Right forelimb (tissue), 1 donor: ENCODE results near the gene EPB42.
"Not testable (repeated sequence)": the region's sequence is repeated elsewhere in the genome, so short reads cannot be mapped to it uniquely, and the experiment has no call there.

Experiments
- DNase-seq: peaks from one replicate; pipeline ENCODE4 v3.0.0-alpha.2; 2018

EPB42 gene

DNA sequence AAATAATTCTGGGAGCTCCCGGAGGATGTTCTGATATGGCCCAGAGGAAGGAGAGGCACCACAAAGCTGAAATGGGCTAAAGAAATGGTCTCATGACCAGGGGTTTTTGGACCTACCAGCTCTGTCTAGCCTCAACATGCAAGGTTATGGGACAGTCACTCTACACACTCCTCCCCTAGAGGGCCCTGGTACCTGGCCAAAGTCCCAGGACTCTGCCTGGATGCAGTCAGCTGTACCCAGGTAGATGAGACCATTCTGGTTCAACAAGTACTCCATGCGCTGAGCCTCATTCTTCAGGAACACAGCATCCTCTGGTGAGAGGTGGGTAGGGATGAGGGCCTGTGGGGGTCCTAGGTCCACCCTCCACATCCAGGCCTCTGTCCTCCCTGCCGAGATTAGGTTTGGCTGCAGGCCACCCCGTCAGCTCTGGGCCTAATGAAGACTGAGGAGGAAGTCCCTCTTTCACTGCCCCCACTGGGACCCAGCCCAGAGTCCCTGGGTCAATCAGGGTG, 9.5 kb downstream of the EPB42 start:
- no peak for DNase-seq

DNA sequence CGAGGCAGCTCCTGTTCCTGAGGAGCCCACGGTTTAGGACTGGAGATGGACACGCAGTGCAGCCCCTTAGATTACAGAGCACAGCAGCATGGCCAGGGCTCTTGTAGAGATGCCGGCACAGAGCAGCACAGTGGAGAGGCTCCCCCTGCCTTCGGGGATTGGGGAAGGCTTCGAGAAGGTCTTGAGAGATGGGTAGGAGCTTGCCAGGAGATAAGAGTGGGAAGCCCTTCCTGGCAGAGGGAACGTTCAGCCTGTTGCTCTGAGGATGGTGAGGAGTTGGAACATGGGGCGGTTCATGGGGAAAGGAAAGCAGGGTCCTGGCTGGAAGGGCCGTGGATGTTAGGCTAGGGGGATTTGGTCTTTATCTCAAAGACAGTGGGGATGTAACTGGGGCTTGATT, 10.0 kb downstream of the EPB42 start:
- no peak for DNase-seq

DNA sequence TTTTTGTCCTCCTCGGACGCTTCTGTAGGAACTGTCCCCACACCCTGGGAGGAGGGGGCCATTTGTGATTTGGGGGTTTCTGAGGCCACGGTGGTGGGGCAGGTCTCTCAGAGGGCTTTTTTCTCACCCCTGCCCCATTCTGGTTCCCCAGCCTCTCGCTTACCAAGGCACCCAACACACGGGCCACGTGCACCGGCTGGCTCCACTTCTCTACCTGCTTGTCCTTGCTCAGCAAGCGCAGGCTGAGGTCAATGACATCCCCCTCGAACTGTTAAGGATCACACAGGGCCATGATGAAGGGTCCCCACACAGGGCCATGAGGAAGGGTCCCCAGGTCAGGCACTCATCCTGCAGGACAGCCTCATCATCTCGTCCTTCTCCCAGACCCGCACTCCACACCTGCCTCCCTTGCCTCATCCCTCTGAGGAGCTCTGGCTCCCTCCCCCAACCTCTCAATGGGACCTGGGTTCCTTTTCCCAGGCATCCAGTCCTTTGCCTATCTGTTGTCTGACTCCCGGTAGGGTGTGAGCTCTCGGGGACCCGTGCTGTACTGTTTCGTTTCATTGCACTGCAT, 10.6 kb downstream of the EPB42 start:
- DNase-seq, result no peak

DNA sequence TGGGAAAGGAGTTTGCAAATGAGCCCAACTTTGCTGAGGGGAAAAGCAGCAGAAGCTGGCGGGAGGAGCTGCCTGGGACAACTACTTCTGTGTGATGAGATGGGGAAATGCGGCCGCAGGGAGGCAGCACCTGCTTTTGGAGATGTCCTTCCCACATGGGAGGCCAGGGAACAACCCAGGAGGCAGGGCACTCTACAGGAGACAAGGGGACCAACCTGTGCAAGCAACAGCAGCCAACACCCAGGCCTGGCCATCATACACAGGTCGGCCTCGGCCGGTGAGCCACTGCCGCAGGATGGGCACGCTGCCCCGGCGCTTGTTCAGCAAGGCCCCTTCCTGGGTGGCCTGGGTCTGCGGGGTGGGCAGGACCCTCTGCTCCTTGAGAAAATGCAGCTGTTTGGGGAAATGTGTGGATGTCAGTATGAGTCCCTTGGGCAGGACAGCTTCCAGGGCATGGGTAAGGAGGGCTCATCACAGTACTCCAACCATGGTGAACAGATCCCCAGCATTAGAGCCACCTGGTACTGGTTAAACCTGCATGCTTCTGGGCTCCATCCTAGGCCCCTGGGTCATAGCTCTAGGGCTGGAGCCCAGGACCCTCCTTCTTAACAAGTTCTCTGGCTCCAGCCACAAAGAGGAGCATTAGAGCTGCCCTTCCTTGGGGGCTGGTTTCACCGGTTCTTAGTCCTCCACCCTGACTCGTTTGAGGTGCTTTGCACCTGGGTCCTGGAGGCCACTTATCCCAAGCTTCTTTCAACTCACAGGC, 11.6 kb downstream of the EPB42 start:
- DNase-seq, result no peak

DNA sequence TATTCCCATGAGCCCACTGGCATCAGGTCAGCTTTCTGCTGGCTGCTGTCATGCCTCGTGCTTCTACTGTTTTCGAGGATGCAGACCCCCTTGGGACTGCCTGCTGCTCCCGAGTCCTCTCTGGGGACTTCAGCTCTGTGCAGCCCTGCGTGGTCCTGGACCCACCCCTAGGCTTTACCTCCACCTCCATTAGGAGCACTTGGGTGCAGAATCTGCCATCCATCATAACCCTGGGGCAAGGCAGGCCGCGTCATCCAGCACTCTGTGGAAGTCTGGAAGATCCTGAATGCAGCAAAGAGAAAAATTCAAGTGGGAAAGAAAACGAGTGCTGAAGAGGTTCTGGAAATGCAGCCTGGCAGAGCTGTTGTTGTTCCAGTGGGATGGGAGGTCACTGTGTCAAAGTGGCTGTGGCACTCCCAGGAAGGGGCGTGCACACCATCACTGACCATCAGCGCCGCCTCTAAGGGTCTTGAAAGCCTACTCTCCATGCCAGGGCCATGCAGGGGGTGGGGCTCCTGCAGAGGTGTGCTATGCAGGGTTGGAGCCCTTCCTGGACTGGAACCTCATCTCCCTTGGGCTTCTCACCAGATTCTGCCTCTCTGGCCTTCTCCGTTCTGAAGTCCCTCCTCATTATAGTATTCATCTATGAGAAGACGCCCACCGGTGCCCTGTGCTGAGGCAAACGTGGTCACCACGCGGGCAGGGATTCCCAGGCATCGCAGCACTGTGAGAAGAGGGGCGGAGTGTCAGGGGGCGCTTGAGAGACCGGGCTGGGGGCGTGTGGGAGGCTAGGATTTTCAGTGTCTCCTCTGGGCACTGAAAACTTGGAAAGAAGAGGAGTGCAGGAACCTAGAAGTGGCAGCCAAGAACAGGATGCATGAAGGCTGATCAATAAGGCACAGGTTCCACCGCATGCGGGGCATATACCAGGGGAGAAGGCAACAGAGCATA, 12.5 kb downstream of the EPB42 start:
- no peak for DNase-seq

DNA sequence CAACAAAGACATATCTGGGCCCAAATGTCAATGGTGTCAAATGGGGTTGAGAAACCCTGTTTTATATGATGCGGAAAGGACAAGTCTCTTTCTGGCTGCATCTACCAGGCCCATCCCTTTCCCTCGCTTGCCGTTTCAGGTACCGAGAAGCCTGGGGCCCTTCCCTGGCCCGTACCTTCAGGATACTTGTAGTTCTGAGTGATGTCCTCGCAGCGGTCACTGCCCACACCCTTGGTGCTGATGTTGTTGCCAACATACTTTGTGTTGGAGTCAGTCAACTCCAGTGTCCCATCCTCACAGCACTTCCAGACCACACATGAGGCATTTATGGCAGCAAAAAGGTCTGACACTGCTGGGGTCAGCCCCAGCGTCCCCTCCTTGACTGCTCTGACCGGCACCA, 13.8 kb downstream of the EPB42 start:
- no peak for DNase-seq

DNA sequence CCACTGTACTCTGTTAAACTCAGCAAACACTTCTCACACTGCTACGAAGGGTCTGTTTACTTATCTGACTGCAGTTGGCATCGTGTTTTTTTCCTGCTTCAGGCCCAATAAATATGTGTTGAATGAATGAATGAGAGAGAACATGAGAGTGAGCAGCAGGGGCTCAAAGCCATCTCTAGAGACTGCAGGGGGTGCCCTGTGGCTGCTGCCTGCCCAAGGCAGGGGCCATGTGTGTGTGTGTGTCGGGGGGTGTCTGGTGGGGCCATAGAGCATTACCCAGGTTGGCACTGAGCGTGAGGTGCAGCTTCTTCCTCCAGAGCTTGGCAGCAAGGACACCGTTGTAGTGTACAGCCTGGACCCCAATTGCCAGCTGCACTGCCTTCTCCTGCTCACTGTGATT, 14.8 kb downstream of the EPB42 start:
- no peak for DNase-seq

DNA sequence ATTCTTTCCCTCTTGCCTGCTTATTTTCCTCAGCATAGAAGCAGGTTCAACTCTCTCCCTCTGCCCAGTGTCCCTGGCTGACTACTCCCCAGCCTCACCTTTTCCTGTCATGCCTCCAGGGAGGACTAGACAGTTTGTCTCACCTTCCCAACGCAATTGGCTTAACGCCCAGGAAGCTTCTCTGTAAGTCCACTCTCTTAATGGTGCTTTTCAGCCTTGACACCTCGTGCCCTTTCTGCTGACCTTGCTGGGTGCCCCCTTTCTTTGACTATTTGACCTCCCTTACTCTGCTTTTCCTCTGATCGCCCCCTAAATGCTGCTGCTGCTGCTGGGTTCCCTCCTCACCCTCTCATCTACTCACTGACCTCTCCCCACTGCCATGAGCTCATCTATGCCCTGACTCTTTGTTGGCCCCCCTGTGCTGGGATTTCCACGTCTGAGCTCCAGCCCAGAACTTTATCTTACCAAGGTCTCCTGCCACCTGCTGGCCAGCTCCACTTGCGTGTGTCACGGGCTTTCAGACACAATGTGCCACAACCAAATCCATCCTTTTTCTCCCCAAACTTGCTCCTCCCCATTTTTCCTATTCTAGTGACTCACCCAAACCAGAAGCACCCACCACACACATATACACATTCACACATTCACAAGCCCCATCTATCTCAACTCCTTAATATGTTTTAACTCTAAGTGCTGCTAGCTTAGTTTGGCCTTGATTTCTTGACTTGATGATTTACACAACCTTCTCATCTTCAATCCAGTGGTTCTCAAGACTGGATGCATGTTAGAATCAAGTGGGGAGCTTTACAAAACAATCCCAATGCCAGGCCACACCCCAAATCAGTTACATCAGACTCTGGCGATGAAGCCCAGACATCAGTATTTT, 16.6 kb downstream of the EPB42 start:
- DNase-seq, result no peak

DNA sequence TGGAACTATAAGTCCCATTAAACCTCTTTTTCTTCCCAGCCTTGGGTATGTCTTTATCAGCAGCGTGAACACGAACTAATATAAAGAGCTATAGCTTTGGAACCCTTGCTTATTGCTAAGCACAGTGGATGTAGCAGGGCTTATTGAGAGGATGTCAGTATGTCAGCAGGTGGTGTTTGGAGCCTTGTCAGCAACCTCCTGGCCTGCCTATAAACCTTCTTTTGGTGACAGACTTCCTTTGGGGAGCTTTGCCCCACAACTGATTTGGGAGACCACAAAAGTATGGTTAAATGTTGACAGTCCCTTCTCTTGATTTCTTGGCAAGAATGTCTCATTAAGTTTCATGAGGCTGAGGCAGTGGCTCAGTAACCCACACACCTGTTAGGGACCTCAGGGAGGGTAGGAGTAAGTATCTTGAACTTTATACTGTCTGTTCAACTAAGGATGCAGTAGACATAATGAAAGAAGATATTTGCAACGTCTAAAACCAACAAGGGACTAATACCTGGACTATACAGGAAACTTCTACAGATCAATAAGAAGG, 20.8 kb downstream of the EPB42 start:
- no peak for DNase-seq

DNA sequence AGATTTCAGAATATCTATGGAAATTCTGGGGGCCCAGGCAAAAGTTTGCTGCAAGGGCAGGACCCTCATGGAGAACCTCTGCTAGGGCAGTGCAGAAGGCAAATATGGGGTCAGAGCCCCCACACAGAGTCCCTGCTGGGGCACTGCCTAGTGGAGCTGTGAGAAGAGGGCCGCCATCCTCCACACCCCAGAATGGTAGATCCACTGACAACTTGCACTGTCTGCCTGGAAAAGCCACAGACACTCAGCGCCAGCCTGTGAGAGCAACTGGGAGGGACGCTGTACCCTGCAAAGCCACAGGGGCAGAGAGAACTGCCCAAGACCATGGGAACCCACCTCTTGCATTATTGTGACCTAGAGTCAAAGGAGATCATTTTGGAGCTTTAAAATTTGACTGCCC, 21.8 kb downstream of the EPB42 start:
- DNase-seq, result no peak

DNA sequence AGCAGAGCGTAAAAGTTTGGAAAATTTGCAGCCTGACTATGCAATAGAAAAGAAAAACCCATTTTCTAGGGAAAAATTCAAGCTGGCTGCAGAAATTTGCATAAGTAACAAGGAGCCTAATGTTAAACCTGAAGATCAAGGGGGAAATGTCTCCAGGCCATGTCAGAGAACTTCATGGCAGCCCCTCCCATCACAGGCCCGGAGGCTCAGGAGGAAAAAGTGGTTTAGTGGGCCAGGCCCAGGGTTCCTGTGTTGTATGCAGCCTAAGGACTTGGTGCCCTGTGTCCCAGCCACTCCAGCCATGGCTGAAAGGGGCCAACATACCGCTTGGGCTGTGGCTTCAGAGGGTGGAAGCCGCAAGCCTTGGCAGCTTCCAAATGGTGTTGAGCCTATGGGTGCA, 22.3 kb downstream of the EPB42 start:
- DNase-seq, result not testable (repeated sequence)

DNA sequence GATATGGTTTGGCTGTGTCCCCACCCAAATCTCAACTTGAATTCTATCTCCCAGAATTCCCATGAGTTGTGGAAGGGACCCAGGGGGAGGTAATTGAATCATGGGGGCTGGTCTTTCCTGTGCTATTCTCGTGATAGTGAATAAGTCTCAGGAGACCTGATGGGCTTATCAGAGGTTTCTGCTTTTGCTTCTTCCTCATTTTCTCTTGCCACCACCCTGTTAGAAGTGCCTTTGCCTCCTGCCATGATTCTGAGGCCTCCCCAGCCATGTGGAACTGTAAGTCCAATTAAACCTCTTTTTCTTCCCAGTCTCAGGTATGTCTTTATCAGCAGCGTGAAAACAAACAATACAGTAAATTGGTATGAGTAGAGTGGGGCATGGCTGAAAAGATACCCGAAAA, 23.0 kb downstream of the EPB42 start:
- DNase-seq, result not testable (repeated sequence)

DNA sequence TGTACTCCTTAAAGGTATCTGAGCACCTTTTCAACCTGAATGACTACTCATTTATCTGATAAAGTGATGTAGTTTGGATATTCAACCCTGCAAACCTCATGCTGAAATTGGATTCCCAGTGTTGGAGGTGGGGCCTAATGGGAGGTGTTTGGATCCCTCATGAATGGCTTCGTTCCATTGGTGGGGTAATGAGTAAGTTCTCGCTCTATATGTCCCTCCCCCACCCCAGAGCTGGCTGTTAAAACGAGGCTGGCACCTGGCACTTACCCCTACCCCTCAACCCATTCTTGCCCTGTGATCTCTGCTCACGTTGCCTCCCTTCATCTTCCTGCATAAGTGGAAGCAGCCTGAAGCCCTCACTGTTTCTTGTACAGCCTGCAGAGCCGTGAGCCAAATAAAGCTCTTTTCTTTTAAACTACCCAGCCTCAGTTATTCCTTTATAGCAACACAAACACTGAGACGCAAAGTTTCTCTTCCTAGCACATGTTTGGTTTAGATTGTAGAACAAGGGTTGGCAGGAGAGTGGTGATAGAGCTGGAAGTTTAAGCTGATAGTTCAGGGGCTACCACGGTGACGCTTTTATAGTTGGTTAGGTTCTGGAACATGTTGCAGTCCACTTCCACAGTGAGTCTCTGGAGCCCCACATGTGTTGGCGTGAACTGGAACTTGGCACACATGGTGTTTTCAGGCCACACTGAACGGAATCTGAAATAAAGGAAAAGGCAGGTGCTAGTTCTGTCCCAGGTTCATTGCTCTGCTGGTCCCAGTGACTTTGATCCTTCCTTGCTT, 23.9 kb downstream of the EPB42 start:
- DNase-seq, result no peak

DNA sequence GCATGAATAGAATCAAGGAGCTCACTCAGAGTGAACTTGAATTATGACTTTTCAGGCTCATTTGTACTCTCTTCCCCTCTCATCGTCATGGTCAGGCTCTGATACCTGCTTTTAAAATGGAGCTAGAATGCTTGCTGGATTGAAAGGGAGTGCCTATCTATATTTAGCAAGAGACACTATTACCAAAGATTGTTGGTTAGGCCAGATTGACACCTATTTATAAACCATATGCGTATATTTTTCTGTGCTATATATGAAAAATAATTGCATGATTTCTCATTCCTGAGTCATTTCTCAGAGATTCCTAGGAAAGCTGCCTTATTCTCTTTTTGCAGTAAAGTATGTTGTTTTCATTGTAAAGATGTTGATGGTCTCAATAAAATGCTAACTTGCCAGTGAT, 26.0 kb downstream of the EPB42 start:
- no peak for DNase-seq

DNA sequence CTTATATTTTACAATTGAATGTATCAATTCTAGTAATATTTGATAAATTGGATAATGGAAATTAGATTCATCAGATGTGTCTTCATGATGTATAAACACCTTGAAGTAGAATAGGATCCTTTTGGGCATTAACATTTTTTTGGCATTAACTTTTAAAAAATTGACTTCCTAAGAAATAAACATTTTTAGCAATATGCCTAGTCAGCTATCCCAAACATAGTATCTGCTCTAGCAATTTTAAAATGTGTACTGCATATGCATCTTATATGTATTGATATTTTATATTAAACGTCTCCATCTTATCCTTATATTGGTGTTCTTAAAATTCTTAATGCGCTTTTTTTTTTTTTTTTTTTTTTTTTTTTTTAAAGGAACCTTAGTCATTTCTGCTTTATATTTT, 27.1 kb downstream of the EPB42 start:
- no peak for DNase-seq

DNA sequence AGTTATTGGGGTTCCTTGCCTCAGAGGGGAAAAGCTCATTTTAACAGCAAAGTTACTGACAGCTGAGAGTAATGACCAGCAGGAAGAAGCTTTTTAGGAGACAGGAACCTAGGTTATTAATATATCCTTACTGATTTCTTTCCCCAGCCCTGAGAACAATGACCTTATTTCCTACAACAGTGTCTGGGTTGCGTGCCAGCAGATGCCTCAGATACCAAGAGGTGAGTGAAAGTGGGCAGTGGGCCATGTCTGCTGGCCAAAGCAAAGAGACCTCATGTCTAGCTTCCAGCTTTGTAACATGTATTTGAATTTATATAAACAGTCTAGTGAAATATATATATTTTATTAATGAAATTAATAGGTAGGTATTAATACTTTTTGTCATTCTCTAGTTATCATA, 30.6 kb downstream of the EPB42 start:
- no peak for DNase-seq

DNA sequence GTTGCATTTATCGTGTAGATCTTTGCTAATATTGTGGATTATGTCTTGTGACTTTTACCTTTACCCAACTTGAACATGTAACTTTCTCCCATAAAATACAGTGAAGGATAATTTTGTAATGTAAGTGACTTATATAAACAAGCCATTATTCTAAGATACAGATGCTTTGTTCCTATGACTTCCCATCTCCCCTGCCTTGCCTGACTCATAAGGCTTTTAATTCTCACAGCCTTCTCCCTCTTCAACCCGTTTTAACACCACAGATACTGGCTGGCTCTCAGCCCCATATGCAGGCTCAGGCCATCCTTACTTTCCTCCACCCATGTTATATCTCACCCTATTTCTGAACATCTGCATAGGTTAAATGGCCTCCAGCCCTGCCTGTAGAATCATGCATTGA, 31.5 kb downstream of the EPB42 start:
- DNase-seq, result no peak

DNA sequence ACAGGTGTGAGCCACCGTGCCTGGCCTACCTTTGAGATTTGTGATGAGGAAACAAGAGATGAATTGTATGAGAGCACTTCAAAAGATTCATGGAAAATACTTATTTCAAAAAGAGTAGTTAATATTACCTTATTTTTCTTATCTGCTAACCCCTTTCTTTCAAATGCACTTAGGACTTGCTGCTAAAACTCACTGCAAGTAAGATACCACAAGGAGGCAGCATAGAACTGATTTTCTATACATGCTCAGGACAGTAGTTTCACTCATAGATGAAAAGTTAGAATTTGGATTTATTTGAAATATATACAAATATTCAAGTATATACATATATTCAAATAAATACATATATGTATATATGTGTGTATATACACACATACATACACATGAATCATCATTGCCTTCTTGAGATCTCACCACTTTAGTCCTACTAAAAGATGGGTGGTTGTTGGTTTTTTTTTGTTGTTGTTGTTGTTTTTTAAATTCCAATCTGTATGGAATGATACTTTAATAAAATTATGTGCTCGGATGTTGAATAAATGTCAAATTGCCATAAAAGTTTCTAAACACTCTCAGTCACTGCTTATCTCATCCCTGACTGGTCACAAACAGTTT, 33.2 kb downstream of the EPB42 start:
- no peak for DNase-seq

DNA sequence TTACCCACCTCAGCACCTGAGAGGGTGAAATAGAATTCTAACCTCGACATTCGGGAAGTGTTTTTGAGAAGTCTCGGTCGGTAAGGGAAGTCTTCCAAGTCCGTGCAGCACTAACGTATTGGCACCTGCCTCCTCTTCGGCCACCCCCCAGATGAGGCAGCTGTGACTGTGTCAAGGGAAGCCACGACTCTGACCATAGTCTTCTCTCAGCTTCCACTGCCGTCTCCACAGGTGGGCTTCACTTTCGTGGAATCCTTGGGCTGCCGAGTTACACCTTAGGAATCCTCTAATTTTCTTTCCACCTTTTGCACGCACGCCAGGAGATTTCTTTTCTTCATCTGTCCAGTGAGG, 34.8 kb downstream of the EPB42 start:
- no peak for DNase-seq

DNA sequence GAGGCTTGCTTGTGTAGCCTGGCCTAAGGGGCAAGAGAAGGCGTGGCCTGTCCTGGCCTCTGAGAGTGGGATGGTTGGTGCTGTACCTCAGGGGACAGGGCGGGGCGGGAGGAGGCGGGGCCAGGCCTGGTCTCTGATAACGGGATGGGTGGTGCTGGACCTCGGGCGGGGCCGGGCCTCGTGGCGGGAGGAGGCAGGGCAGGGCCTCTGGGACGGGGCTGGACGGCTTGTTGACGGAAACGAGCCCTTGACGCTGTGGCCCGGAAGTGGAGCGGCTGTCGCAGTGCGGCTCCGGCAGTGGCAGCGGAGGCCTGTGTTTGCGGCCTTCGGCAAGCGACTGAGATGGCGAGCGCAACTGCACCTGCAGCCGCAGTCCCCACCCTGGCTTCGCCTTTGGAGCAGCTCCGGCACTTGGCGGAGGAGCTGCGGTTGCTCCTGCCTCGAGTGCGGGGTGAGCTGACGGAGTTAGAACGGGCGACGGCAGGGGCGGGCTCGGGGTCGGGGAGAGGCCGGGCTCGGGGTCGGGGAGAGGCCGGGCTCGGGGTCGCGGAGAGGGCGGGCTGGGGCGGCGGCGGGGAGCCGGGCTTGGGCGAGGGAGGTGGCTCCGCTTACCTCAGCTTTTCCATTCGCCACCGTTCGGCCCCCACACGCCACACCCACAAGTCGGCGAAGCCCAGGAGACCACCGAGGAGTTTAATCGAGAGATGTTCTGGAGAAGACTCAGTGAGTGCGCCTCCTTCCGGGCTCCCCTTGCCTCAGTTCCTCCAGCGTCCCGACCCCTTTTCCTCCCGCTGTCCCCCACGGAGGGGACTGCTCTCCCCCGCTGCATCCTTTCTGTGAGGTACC, 35.4 kb downstream of the EPB42 start, which contains the start of gene CCNDBP1:
Gene CCNDBP1, plus strand, starts transcription at position 247 of the 846 bp plus-strand sequence. Its CDS starts 96 bp downstream, at position 343.
- peak; percentile 85 for DNase-seq
